ENCODE data around the gene CTU2.

DNA sequence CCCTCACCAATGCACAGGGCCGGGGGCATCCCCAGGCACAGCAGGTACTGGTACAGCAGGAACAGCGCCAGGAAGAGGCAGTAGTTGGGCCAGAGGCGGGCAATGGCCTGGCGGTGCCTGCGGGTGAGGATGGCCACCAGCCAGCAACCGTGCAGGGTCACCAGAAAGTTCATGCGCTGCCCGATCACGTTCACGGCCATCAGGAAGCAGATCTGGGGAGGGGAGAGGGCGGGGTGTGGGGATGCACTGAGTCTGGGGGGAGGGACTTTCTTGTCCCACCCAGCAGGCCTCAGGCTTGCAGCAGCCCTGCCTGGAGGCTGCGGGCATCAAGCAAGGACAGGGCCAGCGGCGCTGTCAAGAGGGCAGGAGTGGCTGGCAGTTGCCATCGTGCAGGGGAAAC is 25.4 kb downstream of the CTU2 start:
- TF ChIP-seq, protein P1, sequence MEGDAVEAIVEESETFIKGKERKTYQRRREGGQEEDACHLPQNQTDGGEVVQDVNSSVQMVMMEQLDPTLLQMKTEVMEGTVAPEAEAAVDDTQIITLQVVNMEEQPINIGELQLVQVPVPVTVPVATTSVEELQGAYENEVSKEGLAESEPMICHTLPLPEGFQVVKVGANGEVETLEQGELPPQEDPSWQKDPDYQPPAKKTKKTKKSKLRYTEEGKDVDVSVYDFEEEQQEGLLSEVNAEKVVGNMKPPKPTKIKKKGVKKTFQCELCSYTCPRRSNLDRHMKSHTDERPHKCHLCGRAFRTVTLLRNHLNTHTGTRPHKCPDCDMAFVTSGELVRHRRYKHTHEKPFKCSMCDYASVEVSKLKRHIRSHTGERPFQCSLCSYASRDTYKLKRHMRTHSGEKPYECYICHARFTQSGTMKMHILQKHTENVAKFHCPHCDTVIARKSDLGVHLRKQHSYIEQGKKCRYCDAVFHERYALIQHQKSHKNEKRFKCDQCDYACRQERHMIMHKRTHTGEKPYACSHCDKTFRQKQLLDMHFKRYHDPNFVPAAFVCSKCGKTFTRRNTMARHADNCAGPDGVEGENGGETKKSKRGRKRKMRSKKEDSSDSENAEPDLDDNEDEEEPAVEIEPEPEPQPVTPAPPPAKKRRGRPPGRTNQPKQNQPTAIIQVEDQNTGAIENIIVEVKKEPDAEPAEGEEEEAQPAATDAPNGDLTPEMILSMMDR (IDR thresholded peaks at IDR 0.05), result no peak
- no peak for TF ChIP-seq POLR2A (IDR thresholded peaks at IDR 0.05)
